C4-2B (cell line): ENCODE measurements around the gene ZBTB1.

Experiments
- CTCF ChIP-seq: fragments of 450-650 bp; conservative IDR thresholded peaks from 2 replicates; pipeline ENCODE4 v1.5.1; 2017; ENCODE audit warnings: mild to moderate bottlenecking
- ZFX ChIP-seq: fragments of 450-650 bp; IDR thresholded peaks from 2 replicates; pipeline ENCODE4 v1.6.1; 2017

- TF ChIP-seq CTCF (no peak), ZFX (no peak)
Measured at GRCh38 chr14:64562436-64562835, 57.9 kb downstream of the ZBTB1 start.
